Mesothelial cell of epicardium (in vitro differentiated cells): ENCODE data around the gene MYH14. TPM values are rescaled to one million over a fixed set of nuclear protein-coding genes. Genes with fewer than 3 reads are reported as not detected.

Source experiments
- DNase-seq, 2 experiments: peaks; one replicate each; pipeline ENCODE4 v3.0.0; 2021; ENCODE audit warnings: low spot score in 2 of 2; ENCODE audit not compliant: unreplicated experiment in 2 of 2
- H3K27ac Mint-ChIP-seq: 2 replicates; pipeline ENCODE4 v1.8.0; 2021; ENCODE audit warnings: mixed read lengths
- H3K27me3 Mint-ChIP-seq: 2 replicates; pipeline ENCODE4 v1.8.0; 2021; ENCODE audit warnings: low read depth, mixed read lengths
- H3K36me3 Mint-ChIP-seq: 2 replicates; pipeline ENCODE4 v1.8.0; 2021; ENCODE audit warnings: mixed read lengths
- H3K4me1 Mint-ChIP-seq: 2 replicates; pipeline ENCODE4 v1.8.0; 2021; ENCODE audit warnings: mixed read lengths
- H3K4me3 Mint-ChIP-seq: 2 replicates; pipeline ENCODE4 v1.8.0; 2021; ENCODE audit warnings: mild to moderate bottlenecking, moderate library complexity, mixed read lengths
- H3K9me3 Mint-ChIP-seq: 2 replicates; pipeline ENCODE4 v1.8.0; 2021; ENCODE audit warnings: mixed read lengths
- CTCF ChIP-seq: fragments of 200-600 bp; sonication (generic); IDR thresholded peaks from one replicate; pipeline ENCODE4 v1.5.0; 2021; ENCODE audit warnings: antibody characterized with exemption; ENCODE audit not compliant: unreplicated experiment
- total RNA-seq: library from RNA; stranded (reverse); gene quantifications from 3 replicates; pipeline ENCODE4 v1.2.1, GENCODE V29; 2021

Gene MYH14
- total RNA-seq, 1 donor from 2014 or later: 52.3 TPM

DNA sequence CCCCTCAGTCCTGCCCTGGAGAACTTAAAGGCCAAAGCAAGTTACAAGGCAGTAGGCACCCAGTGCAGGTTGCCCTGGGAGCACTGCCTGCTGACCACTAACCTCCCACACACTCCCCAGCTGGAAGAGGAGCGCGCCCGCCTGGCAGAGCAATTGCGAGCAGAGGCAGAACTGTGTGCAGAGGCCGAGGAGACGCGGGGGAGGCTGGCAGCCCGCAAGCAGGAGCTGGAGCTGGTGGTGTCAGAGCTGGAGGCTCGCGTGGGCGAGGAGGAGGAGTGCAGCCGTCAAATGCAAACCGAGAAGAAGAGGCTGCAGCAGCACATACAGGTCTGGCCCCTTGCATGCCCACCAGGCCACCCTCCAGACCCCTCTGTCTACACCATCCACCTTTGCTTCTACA lies 64.6 kb downstream of the MYH14 start:
- no peak for DNase-seq

GRCh38 chr19:50268501-50268900 lies 65.1 kb downstream of the MYH14 start:
- Mint-ChIP-seq H3K27me3 (peaks cover 10% of the 10 kb centered on the region), H3K27ac (no peak overlapping the region), H3K9me3 (no peaks in the 10 kb centered on the region), H3K36me3 (peaks cover 18% of the 10 kb centered on the region), H3K4me3 (no peak overlapping the region), H3K4me1 (no peaks in the 10 kb centered on the region)
- TF ChIP-seq CTCF: no peak
- no peak for DNase-seq

More for the DNA sequence above, 64.6 kb downstream of the MYH14 start:
- H3K27ac Mint-ChIP-seq: no peak overlapping the region
- peaks cover 15% of the 10 kb centered on the region for H3K36me3 Mint-ChIP-seq
- H3K9me3 Mint-ChIP-seq: no peaks in the 10 kb centered on the region
- no peak overlapping the region for H3K4me3 Mint-ChIP-seq
- no peak for TF ChIP-seq CTCF
- H3K27me3 Mint-ChIP-seq: peaks cover 10% of the 10 kb centered on the region
- no peaks in the 10 kb centered on the region for H3K4me1 Mint-ChIP-seq

DNA sequence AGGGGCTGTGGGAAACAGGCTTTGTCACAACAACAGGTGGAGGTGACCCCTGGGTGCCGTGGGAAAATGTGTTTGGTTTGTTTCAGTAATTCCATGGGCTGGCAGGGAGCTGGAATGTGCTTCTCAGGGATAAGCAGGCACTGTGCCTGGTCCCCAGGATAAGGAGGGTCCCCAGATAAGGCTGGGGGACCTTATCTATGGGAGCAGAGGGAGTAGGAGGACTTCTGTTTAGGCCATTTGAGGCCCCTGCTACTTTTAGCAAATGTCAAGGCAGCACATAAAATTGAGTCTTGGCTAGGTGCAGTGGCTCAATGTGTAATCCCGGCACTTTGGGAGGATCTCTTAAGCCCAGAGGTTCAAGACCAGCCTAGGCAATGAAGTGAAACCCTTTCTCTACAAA lies 66.2 kb downstream of the MYH14 start:
- no peak for DNase-seq
- Mint-ChIP-seq H3K4me1 (no peaks in the 10 kb centered on the region), H3K27me3 (peaks cover 10% of the 10 kb centered on the region), H3K4me3 (no peak overlapping the region), H3K27ac (no peak overlapping the region), H3K36me3 (peaks cover 18% of the 10 kb centered on the region), H3K9me3 (no peaks in the 10 kb centered on the region)
- no peak for TF ChIP-seq CTCF

- H3K9me3 Mint-ChIP-seq: no peaks in the 10 kb centered on the region
- H3K4me1 Mint-ChIP-seq: no peaks in the 10 kb centered on the region
- TF ChIP-seq CTCF: no peak
- DNase-seq: no peak
- H3K27ac Mint-ChIP-seq: no peak overlapping the region
- no peak overlapping the region for H3K4me3 Mint-ChIP-seq
- H3K36me3 Mint-ChIP-seq: peaks cover 21% of the 10 kb centered on the region
- H3K27me3 Mint-ChIP-seq: peaks cover 4% of the 10 kb centered on the region
Measured at GRCh38 chr19:50272263-50272897, 69.0 kb downstream of the MYH14 start.

- H3K36me3 Mint-ChIP-seq: peaks cover 12% of the 10 kb centered on the region
- no peak overlapping the region for H3K27ac Mint-ChIP-seq
- no peaks in the 10 kb centered on the region for H3K4me1 Mint-ChIP-seq
- H3K27me3 Mint-ChIP-seq: no peaks in the 10 kb centered on the region
- H3K9me3 Mint-ChIP-seq: no peaks in the 10 kb centered on the region
- H3K4me3 Mint-ChIP-seq: no peak overlapping the region
- no peak for DNase-seq
- TF ChIP-seq CTCF: no peak
Measured at GRCh38 chr19:50273821-50274220, 70.4 kb downstream of the MYH14 start.
